ENCODE results near the gene TMEM253. TPM values are rescaled to one million over a fixed set of nuclear protein-coding genes. Genes with fewer than 3 reads are reported as not detected.

TMEM253 gene
- total RNA-seq, 4 donors from 2014 or later = 0.81 to 3.1 (median 2.8) TPM; not detected in 1

- Histone ChIP-seq H3K27me3 (no peaks in the 10 kb centered on the region), H3K27ac (peak overlapping the region; percentile 18 to 51 (median 40)), H3K4me1 (peaks cover 0 to 16% of the 10 kb centered on the region in 2 donors), H3K4me3 (replicated peaks in 1 of 3) (no peak overlapping the region), H3K9me3 (no peaks in the 10 kb centered on the region), H3K36me3 (peaks cover 41 to 45% of the 10 kb centered on the region in 2 donors)
- TF ChIP-seq POLR2A (IDR thresholded peaks at IDR 0.05) = no peak
- TF ChIP-seq CTCF (IDR thresholded peaks at IDR 0.05) = no peak
- WGBS, 2 donors = 81 to 85% methylated on average over 17 of the region's 17 CpGs
- intact Hi-C loops (cut with DNase I) = no loop called here
- peak in 1 of 2 donors; percentile 30 for DNase-seq
These were observed 15.6 kb upstream of the TMEM253 start for GRCh38 chr14:21084998-21085853.

- intact Hi-C loops (cut with DNase I) = no loop called here
- TF ChIP-seq CTCF (IDR thresholded peaks at IDR 0.05) (no peak), POLR2A (IDR thresholded peaks at IDR 0.05) (no peak)
- H3K4me3 ChIP-seq (replicated peaks in 1 of 3) = no peak overlapping the region
- H3K27ac ChIP-seq = no peak overlapping the region
- no peak for DNase-seq
- 88 to 93% methylated on average over 4 of the region's 4 CpGs for WGBS, 2 donors
- peaks cover 30 to 32% of the 10 kb centered on the region in 2 donors for H3K36me3 ChIP-seq
- H3K9me3 ChIP-seq = no peaks in the 10 kb centered on the region
- no peaks in the 10 kb centered on the region for H3K27me3 ChIP-seq
- peaks cover 11 to 30% of the 10 kb centered on the region in 2 donors for H3K4me1 ChIP-seq
These were observed 14.0 kb upstream of the TMEM253 start for GRCh38 chr14:21086908-21087293.

GRCh38 chr14:21087294-21088091 is 13.4 kb upstream of the TMEM253 start:
- Histone ChIP-seq H3K4me3 (replicated peaks in 1 of 3) (no peak overlapping the region), H3K27ac (no peak overlapping the region), H3K9me3 (no peaks in the 10 kb centered on the region), H3K27me3 (no peaks in the 10 kb centered on the region), H3K36me3 (peaks cover 24 to 26% of the 10 kb centered on the region in 2 donors), H3K4me1 (peaks cover 11 to 36% of the 10 kb centered on the region in 2 donors)
- 59 to 65% methylated on average over 14 to 19 of the region's 19 CpGs for WGBS, 2 donors
- intact Hi-C loops (cut with DNase I) = no loop called here
- DNase-seq = no peak
- TF ChIP-seq POLR2A (IDR thresholded peaks at IDR 0.05) (no peak), CTCF (IDR thresholded peaks at IDR 0.05) (no peak)

DNA sequence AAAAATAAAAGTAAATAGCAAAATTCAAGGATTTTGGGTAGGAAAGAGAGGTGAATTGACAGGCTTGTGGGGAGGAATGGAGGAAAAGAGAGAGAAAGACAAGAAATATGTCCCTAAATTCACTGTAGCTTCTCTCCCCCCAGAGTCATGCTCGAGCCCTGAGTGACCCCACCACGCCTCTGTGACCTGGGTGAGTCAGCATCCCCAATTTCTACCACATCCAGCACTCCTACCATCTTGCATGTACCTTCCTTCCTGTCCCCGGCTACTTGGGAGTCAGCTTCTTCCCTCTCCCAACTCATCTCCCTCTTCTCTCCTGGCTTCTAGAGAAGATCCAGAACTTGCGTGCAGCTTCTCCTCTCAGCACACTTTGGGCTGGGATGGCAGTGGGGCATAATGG is 12.2 kb upstream of the TMEM253 start:
- intact Hi-C loops (cut with DNase I) = no loop called here
- Histone ChIP-seq H3K27ac (no peak overlapping the region), H3K27me3 (no peaks in the 10 kb centered on the region), H3K4me3 (replicated peaks in 1 of 3) (no peak overlapping the region), H3K4me1 (peaks cover 23 to 48% of the 10 kb centered on the region in 2 donors), H3K36me3 (peaks cover 19% of the 10 kb centered on the region in 2 donors), H3K9me3 (no peaks in the 10 kb centered on the region)
- TF ChIP-seq POLR2A (IDR thresholded peaks at IDR 0.05) (no peak), CTCF (IDR thresholded peaks at IDR 0.05) (no peak)
- 71 to 90% methylated on average over 4 of the region's 4 CpGs for WGBS, 2 donors
- no peak for DNase-seq

All from thyroid gland (tissue), 4 donors.